ENCODE data around the gene C1QTNF6. TPM values are rescaled to one million over a fixed set of nuclear protein-coding genes. Genes with fewer than 3 reads are reported as not detected.

C1QTNF6 gene
- total and polyA plus RNA-seq, 2 of the 4 experiments (the other 2 are of a cell fraction), result 1.1 to 10.9 TPM

DNA sequence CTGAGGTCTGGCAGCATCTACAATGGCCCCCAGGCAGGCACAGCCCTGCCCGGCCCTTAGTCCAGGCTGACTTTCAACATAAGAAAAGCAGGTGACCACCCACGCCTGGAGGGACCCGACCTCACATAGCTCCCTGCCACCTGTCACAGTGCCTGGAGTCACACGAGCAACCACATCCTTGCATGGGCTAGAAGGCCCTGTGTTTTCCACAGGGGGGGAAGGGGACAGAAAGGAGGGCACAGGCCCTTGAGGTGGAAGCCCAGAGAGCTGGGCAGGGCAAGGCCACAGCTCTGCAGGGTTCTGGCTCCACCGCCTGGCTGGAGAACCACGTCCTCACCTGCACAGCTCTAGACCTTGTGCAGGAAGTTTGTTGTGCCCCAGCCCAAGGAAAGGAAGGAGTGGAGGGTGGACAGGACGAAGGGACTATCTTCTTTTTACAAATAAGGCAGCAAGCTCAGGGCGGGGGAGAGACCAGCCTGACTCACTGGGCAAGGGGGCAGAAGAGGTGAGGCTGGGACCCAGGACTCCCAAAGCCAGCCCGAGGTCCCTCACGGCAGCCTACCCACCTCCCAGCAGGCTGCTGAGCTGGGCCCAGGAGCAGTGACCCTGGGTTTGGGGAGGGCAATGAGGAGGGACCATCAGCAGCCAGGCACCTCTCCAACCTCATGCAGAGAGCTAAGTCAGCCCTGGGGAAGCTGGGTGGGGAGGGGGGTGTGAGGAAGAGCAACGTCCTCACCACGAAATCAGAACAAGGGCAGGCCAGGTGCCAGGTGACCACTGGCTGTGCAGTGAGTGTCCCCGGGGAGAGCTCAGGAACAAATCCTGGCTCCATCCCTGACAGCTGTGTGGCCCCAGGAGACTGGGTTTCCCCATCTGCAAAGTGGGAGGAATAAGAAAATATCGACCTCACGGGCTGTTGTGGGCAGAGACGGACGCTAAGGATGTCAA lies 4.3 kb downstream of the C1QTNF6 start (continued):
- TF ChIP-seq NFE2L2 (IDR thresholded peaks at IDR 0.05; ENCODE audit: low read depth, low read length) (no peak), RAD21 (IDR thresholded peaks at IDR 0.05; ENCODE audit: low read length) (no peak)

DNA sequence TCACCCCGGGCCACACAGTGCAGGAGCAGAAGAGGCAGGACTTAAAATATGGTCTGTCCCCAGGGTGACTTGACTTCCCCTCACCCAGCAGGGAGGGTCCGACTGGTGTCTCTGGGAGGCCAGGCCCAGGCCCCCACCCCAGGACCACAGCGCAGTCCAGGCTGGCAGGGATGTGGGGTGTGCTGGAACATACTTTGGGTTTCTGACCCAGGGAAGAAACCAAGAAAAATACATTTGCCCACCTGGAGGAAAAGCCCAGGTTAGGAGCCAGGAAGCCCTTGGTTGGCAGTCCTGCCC lies 5.2 kb downstream of the C1QTNF6 start:
- Histone ChIP-seq H2AK9ac (replicated peaks; ENCODE audit: low read depth, low read length, poor library complexity) (no peak overlapping the region), H3K27me3 (ENCODE audit: control insufficient read depth, insufficient read depth, low read length) (no peaks in the 10 kb centered on the region), H4K5ac (ENCODE audit: low read depth, low read length) (no peak overlapping the region), H2BK15ac (ENCODE audit: low read depth, low read length) (no peak overlapping the region), H2BK5ac (ENCODE audit: low read depth, low read length, poor library complexity, severe bottlenecking) (no peak overlapping the region), H3K18ac (ENCODE audit: low read depth, low read length) (no peak overlapping the region), H2BK20ac (ENCODE audit: low read depth, low read length) (no peak overlapping the region), H3K9me1 (ENCODE audit: insufficient read depth, low read length) (peaks cover 3% of the 10 kb centered on the region; the same call in 1 of the 2 replicates), H4K8ac (ENCODE audit: low read depth in 2 of 2, low read length in 2 of 2) (no peak overlapping the region), H3K79me1 (ENCODE audit: low read depth in 1 of 2, low read length in 2 of 2) (peaks cover 0 to 21% of the 10 kb centered on the region in 2 experiments; a peak in 3 of 4 replicates), H3K4me3 (ENCODE audit: insufficient read depth, low read depth, low read length) (no peak overlapping the region), H3K9me3 (ENCODE audit: control insufficient read depth, insufficient read depth, low read length) (no peaks in the 10 kb centered on the region), H3K14ac (replicated peaks; ENCODE audit: low read depth, low read length) (no peak overlapping the region), H3K4me1 (ENCODE audit: control insufficient read depth, insufficient read depth, low read length) (peaks cover 15% of the 10 kb centered on the region), H3K23ac (ENCODE audit: low read depth, low read length) (no peak overlapping the region), H2AK5ac (ENCODE audit: low read depth, low read length) (no peak overlapping the region), H3K27ac (ENCODE audit: insufficient read depth, low read length) (no peak overlapping the region), H2AFZ (replicated peaks; ENCODE audit: low read length, poor library complexity) (no peak overlapping the region), H4K91ac (ENCODE audit: insufficient read depth, low read depth, low read length) (no peak overlapping the region), H3K9ac (ENCODE audit: low read depth, low read length) (no peak overlapping the region), H3K4me2 (ENCODE audit: low read depth, low read length) (no peak overlapping the region), H3K36me3 (ENCODE audit: control insufficient read depth, insufficient read depth, low read length) (peaks cover 10% of the 10 kb centered on the region; the same call in 1 of the 2 replicates), H4K20me1 (ENCODE audit: insufficient read depth, low read length) (no peaks in the 10 kb centered on the region), H3K56ac (ENCODE audit: extremely low read depth, insufficient read depth, low read length) (no peak overlapping the region), H2BK120ac (ENCODE audit: low read depth, low read length) (no peak overlapping the region), H3K4ac (ENCODE audit: low read depth, low read length) (no peak overlapping the region)
- intact Hi-C loops (cut with micrococcal nuclease) (no loop called here), dilution Hi-C loops (cut with HindIII; ENCODE audit: low sequenced_read_pairs, unreplicated experiment) (no loop called here), in situ Hi-C loops (cut with MboI; ENCODE audit: low sequenced_read_pairs) (no loop called here)
- ChIA-PET POLR2A (ENCODE audit: unreplicated experiment) (no interaction called here), CTCF (no interaction called here)
- no peak for ATAC-seq (ENCODE audit: low read depth)
- BruUV-seq (replicated peaks), result no TSS peak
- WGBS, 2 experiments (ENCODE audit: extremely low coverage in 2 of 2, insufficient read length in 1 of 2), result no CpG with 5 or more reads among the region's 3 CpGs
- DNase-seq, result no peak
- TF ChIP-seq, protein P1, sequence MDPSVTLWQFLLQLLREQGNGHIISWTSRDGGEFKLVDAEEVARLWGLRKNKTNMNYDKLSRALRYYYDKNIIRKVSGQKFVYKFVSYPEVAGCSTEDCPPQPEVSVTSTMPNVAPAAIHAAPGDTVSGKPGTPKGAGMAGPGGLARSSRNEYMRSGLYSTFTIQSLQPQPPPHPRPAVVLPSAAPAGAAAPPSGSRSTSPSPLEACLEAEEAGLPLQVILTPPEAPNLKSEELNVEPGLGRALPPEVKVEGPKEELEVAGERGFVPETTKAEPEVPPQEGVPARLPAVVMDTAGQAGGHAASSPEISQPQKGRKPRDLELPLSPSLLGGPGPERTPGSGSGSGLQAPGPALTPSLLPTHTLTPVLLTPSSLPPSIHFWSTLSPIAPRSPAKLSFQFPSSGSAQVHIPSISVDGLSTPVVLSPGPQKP (IDR thresholded peaks at IDR 0.05; ENCODE audit: borderline replicate concordance, low read depth, low read length), result no peak
- TF ChIP-seq, protein P2, sequence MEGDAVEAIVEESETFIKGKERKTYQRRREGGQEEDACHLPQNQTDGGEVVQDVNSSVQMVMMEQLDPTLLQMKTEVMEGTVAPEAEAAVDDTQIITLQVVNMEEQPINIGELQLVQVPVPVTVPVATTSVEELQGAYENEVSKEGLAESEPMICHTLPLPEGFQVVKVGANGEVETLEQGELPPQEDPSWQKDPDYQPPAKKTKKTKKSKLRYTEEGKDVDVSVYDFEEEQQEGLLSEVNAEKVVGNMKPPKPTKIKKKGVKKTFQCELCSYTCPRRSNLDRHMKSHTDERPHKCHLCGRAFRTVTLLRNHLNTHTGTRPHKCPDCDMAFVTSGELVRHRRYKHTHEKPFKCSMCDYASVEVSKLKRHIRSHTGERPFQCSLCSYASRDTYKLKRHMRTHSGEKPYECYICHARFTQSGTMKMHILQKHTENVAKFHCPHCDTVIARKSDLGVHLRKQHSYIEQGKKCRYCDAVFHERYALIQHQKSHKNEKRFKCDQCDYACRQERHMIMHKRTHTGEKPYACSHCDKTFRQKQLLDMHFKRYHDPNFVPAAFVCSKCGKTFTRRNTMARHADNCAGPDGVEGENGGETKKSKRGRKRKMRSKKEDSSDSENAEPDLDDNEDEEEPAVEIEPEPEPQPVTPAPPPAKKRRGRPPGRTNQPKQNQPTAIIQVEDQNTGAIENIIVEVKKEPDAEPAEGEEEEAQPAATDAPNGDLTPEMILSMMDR (conservative IDR thresholded peaks at IDR 0.05; ENCODE audit: low read depth, low read length), result no peak
- TF ChIP-seq RAD21 (IDR thresholded peaks at IDR 0.05; ENCODE audit: low read length) (no peak), BHLHE40 (IDR thresholded peaks at IDR 0.05; ENCODE audit: low read depth, low read length) (no peak), RFX5 (IDR thresholded peaks at IDR 0.05; ENCODE audit: low read depth, low read length) (no peak), CHD1 (IDR thresholded peaks at IDR 0.05; ENCODE audit: low read depth, low read length) (no peak), MAFK (IDR thresholded peaks at IDR 0.05; ENCODE audit: low read depth, low read length) (no peak), MAZ (IDR thresholded peaks at IDR 0.05; ENCODE audit: borderline replicate concordance, low read depth, low read length) (no peak), CEBPB (IDR thresholded peaks at IDR 0.05; ENCODE audit: low read depth, low read length) (no peak), SMC3 (IDR thresholded peaks at IDR 0.05; ENCODE audit: low read depth, low read length) (no peak), POLR2A (IDR thresholded peaks at IDR 0.05; ENCODE audit: low read depth, low read length) (no peak)
- TF ChIP-seq, protein P3, sequence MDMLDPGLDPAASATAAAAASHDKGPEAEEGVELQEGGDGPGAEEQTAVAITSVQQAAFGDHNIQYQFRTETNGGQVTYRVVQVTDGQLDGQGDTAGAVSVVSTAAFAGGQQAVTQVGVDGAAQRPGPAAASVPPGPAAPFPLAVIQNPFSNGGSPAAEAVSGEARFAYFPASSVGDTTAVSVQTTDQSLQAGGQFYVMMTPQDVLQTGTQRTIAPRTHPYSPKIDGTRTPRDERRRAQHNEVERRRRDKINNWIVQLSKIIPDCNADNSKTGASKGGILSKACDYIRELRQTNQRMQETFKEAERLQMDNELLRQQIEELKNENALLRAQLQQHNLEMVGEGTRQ (IDR thresholded peaks at IDR 0.05; ENCODE audit: low read depth, low read length), result no peak
